T-helper 9 cell (primary cell): ENCODE data around the gene ACSF3.

ENCODE experiments used
- DNase-seq: peaks from one replicate; pipeline ENCODE4 v3.0.0-alpha.2; 2020

ACSF3 gene

GRCh38 chr16:89146211-89147005 lies 52.8 kb downstream of the ACSF3 start:
- DNase-seq, result no peak

DNA sequence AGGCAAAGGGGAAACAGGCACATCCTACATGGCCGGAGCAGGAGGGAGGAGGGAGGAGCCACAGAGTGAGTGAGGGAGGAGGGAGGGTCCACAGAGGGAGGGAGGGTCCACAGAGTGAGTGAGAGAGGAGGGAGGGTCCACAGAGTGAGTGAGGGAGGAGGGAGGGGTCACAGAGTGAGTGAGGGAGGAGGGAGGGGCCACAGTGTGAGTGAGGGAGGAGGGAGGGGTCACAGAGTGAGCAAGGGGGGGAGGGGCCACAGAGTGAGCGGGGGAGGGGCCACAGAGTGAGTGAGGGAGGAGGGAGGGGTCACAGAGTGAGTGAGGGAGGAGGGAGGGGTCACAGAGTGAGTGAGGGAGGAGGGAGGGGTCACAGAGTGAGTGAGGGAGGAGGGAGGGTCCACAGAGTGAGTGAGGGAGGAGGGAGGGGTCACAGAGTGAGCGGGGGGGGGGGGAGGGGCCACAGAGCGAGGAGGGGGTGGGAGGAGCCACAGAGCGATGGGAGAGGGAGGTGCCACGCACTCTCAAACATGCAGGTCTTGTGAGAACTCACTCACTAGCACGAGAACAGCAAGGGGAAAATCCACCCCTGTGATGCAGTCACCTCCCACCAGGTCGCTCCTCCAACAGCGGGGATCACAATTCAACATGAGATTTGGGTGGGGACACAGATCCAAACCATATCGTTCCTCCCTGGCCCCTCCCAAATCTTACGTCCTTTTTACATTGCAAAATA lies 53.6 kb downstream of the ACSF3 start:
- no peak for DNase-seq

DNA sequence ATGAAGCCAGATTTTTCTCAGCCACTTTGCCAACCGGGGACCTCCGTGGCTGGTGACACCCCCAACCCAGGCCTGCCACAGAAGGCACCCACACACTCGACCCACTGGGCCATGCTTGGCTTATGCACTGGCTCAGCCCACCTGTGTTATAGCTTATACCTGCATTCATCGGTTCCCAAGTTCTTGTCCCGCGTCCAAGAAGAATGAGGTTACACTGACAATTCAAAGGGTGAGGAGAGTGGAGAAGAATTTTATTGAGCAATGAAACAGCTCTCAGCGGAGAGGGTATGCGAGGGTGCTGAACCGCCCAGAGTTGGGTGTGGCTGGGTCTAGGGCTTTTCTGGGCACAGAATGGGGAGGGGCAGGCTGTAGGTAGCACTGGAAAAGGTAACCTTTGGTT lies 55.7 kb downstream of the ACSF3 start:
- no peak for DNase-seq

- no peak for DNase-seq
Observed at GRCh38 chr16:89150090-89150835, 56.6 kb downstream of the ACSF3 start.

DNA sequence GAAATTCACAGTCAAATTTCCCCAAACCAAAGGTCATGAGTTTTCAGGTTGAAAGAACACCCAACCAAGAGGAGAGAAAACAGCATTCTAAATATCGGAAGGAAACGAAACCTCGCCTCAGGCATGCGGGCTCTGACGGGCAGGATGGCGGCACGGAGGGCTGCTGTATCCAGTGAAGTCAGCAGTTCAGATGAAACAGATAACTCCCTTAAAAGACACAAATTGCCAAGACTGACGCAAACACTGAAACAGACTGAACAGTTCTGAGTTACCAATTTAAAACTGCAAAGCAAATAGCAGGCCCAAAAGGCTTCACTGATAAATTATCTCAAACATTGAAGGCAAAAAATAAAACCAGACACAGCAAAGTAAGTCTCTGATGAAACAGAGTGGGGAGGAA lies 57.3 kb downstream of the ACSF3 start:
- no peak for DNase-seq

GRCh38 chr16:89152831-89153700 lies 59.4 kb downstream of the ACSF3 start:
- DNase-seq, result no peak

GRCh38 chr16:89153848-89154271 lies 60.2 kb downstream of the ACSF3 start:
- DNase-seq, result no peak

GRCh38 chr16:89154390-89155183 lies 60.9 kb downstream of the ACSF3 start:
- DNase-seq, result no peak

- no peak for DNase-seq
Observed at GRCh38 chr16:89155184-89155679, 61.6 kb downstream of the ACSF3 start.

GRCh38 chr16:89155851-89156739 lies 62.4 kb downstream of the ACSF3 start:
- DNase-seq, result no peak

GRCh38 chr16:89156740-89157645 lies 63.3 kb downstream of the ACSF3 start:
- no peak for DNase-seq

GRCh38 chr16:89157778-89158177 lies 64.1 kb downstream of the ACSF3 start:
- no peak for DNase-seq

GRCh38 chr16:89159066-89159849 lies 65.6 kb downstream of the ACSF3 start:
- no peak for DNase-seq

DNA sequence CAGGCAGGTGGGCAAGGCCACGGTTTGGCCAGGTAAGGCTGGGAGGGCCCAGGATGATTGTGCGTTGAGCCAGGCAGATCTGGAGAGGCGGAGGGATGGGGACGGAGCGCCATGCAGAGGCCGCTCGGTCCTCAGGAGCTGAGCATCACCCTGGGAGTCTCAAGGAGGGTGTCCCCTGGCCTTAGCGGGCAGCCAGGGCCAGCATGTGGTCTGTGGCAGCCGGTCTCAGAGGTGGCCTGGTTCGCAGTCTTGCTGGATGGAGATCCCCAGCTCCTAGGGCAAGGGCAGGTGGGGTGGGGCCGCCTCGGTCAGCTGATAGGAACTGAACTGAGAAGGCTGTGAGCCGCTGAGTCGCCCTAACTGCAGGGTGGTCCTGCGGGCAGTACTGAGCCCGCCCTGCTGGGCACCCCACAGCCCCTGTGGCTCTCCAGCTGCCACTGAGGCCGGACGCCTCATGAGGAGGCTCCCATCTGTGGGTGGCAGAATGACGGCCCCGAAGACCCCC lies 66.2 kb downstream of the ACSF3 start:
- no peak for DNase-seq

GRCh38 chr16:89160977-89161701 lies 67.5 kb downstream of the ACSF3 start:
- DNase-seq, result no peak

GRCh38 chr16:89161763-89162713 lies 68.4 kb downstream of the ACSF3 start:
- DNase-seq, result no peak
